Stimulated activated CD4-positive, alpha-beta T cell treated with anti-CD3 and anti-CD28 coated beads, Interleukin-1b, Interleukin-23, amount 100 ng/mL, for 48 hours (primary cell): ENCODE data around the gene RNF213.

Experiments
- DNase-seq: peaks from one replicate; pipeline ENCODE4 v3.0.0-alpha.2; 2020

RNF213 gene

GRCh38 chr17:80253631-80254395 is 6.8 kb upstream of the RNF213 start:
- DNase-seq = no peak

- peak; percentile 80 for DNase-seq
These were observed 6.0 kb upstream of the RNF213 start for GRCh38 chr17:80254396-80255251.

- DNase-seq = no peak
These were observed 4.7 kb upstream of the RNF213 start for GRCh38 chr17:80256034-80256350.

- DNase-seq = no peak
These were observed 2.9 kb upstream of the RNF213 start for GRCh38 chr17:80257716-80258213.

- peak; percentile 53 for DNase-seq
These were observed 2.4 kb upstream of the RNF213 start for GRCh38 chr17:80258296-80258695.

- DNase-seq = no peak
These were observed 1.1 kb upstream of the RNF213 start for GRCh38 chr17:80259457-80260068.

GRCh38 chr17:80260069-80260535 is 550 bp upstream of the RNF213 start:
- DNase-seq = peak; percentile 78

- peak; percentile 69 for DNase-seq
These were observed 675 bp downstream of the RNF213 start for GRCh38 chr17:80261159-80261894.

- DNase-seq = no peak
These were observed 1.2 kb downstream of the RNF213 start for GRCh38 chr17:80261895-80262279.

GRCh38 chr17:80262291-80262690 is 1.6 kb downstream of the RNF213 start:
- no peak for DNase-seq

- DNase-seq = no peak
These were observed 2.2 kb downstream of the RNF213 start for GRCh38 chr17:80262775-80263244.

- DNase-seq = peak; percentile 91
These were observed 2.9 kb downstream of the RNF213 start for GRCh38 chr17:80263253-80264204.

GRCh38 chr17:80264205-80265075 is 3.8 kb downstream of the RNF213 start:
- peak; percentile 60 for DNase-seq

- peak; percentile 73 for DNase-seq
These were observed 4.8 kb downstream of the RNF213 start for GRCh38 chr17:80265205-80266068.

GRCh38 chr17:80267391-80267790 is 6.7 kb downstream of the RNF213 start:
- no peak for DNase-seq

- DNase-seq = no peak
These were observed 7.8 kb downstream of the RNF213 start for GRCh38 chr17:80268427-80268826.

GRCh38 chr17:80269405-80269807 is 8.8 kb downstream of the RNF213 start:
- no peak for DNase-seq

- DNase-seq = no peak
These were observed 9.5 kb downstream of the RNF213 start for GRCh38 chr17:80270104-80270503.

- peak; percentile 61 for DNase-seq
These were observed 10.2 kb downstream of the RNF213 start for GRCh38 chr17:80270836-80271235.
